Embryonic facial prominence (tissue), 1 donor: ENCODE results near the gene TMEM53.

Experiments used
- DNase-seq: peaks from one replicate; pipeline ENCODE4 v3.0.0-alpha.2; 2016; ENCODE audit errors: extremely low spot score

Gene TMEM53

DNA sequence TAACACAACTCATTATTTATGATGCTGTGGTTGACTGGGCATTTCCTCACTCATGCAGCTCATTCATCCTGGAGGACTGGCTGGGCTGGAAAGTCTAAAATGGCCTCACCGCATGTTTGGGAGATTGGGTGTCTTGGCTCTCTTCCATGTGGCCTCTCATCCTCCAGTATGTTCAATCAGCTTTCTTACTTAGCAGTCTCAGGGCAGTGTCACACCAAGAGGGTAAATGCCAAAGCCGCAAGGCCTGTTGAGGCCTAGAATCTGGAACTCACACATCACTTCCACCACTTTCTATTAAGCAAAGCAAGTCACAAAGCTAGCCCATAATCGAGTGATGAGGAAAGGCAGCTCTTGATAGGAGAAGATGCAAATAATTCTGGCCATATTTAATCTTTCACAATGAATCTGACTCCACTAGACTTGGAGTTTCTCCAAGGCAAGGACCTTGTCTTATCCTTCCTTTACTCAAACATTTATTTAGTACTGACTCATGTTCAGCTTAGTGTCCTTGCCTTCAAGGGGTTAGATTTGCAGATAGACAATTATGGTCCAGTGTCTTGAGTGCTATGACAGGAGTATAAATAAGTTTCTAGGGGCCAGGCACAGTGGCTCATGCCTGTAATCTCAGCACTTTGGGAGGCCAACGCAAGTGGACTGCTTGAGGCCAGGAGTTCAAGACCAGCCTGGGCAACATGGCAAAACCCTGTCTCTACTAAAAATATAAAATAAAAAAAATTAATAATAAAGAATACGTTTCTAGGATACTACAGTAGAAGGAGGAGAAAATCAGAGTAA, 45.1 kb downstream of the TMEM53 start:
- no peak for DNase-seq

DNA sequence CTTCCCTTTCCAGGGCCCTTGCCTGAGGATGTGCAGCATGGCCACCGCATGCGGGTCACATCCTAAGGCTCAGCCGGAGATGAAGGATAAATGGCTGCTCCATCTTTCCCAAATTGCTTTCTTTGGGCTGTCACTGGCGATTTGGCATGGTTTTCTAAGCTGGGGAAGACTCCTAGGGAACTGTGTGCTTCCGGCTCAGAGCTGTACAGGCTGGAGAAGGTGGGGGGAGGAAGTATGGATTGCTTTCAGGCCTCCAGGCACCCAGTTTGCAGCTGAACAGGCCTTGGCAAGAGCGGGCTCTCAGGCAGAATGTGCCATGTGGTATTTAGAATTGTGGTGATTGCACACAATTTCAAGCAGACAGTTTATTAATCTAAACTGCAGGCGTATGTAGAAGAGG, 48.9 kb downstream of the TMEM53 start:
- no peak for DNase-seq

DNA sequence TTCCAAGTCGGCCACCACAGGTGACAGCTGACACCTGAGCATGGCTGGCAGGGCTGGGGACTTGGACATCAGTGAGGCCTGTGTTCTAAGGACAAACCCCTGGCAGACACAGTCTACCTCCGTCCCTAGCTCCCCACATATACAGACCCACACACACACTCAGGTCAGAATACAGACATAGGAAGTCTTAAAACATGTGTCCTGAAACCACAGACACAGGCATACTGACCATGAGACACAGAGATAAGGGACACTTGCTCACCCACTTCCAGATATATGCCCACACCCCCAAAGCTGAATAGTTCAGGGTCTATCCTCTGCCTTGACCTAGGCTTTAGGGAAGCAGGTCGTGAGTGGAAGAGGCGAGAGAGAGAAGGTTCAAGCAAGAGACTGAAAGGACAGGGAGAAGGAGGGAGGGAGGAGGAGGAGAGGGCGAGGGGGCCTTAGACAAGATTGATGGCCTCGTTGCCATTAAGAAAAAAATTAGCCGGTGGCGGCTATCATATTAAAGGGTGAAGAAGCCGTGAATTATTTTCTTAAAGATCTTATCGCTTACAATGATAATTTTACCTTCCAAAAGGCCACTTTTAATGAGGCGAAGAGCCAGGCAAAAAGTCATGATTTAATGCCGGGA, 49.9 kb downstream of the TMEM53 start:
- DNase-seq, result no peak

DNA sequence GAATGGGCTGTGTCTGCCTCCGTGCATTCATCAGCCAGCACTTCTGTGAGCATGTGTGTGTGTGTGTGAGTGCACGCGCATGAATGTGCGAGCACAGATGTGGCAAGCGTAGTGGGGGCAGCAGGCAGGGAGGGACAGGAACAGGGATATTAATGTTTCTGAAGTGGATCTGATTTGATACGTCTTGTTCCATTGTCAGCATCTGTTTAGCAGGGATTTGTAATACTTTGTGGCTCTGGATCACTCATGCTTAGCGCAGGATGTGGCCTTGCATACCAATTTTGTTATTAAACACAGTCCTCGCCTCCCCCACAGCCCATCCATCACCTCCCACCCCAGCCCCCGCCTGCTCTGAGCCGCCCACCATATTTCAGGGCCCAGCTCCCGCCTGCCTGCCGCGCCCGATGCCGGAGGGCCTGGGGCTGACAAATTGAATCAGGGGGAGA, 52.4 kb downstream of the TMEM53 start:
- no peak for DNase-seq

DNA sequence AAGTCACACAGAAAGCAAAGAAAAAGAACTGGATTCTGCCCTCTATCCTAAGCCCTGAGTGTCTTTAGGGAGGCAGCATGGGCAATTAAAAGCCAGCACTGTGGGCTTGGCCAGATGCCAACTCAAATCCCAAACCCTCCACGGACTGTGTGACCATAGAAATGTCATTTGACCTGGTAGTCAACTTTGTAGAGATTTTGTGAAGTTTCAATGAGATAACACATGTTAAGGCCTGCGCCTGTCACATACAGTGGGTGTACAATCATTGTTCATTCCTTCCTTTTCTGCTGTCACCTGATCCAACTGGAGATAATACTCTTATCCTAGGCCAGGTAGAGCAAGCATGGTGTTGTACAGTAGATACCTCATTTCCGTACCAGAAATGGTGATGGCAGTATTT, 54.2 kb downstream of the TMEM53 start:
- DNase-seq, result no peak

DNA sequence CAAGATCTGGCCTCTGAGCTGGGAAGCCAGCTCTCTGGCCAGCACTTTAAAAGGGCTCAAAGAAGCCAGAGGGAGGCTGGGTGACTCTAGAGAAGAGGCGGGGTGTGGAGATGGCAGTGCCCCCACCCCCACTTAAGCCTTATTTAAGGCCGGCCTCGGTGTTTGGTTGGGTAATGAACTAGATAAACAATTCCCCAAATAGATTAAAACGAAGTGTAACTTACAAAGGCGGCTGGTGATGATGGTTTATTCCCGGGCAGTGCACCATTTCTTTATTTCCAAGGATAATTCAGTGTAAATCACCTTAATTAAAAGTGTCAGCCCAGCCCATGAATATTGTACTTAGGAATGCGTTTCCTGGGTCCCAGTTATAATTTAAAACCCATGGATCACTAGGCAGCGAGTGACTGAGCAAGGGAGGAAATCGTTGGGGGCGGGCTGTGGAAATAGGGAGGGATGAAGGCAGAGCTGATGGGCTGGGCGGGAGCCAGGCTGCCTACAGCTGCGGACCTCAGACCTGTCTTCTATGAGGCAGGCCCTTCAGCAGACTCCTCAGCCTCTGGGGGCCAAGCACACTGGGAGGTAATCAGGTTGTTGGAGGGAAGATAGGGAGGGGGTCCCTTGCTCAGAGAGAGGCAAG, 54.9 kb downstream of the TMEM53 start:
- DNase-seq, result no peak

DNA sequence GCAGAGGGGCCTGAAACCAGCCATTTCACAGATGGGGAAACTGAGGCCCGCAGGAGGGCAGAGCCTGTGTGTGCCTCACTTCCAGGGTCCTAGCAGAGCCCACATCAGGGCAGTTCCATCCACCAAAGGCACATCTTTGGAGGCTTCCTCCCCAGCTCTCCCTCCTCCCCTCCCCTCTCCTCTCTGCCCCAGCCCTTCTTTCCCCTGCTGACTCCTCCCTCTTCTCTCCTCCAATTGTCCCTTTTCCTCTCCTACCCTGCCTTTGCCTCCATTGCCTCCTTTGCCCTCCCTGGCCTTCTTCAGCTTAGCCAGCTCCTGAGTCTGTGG, 56.6 kb downstream of the TMEM53 start:
- no peak for DNase-seq

DNA sequence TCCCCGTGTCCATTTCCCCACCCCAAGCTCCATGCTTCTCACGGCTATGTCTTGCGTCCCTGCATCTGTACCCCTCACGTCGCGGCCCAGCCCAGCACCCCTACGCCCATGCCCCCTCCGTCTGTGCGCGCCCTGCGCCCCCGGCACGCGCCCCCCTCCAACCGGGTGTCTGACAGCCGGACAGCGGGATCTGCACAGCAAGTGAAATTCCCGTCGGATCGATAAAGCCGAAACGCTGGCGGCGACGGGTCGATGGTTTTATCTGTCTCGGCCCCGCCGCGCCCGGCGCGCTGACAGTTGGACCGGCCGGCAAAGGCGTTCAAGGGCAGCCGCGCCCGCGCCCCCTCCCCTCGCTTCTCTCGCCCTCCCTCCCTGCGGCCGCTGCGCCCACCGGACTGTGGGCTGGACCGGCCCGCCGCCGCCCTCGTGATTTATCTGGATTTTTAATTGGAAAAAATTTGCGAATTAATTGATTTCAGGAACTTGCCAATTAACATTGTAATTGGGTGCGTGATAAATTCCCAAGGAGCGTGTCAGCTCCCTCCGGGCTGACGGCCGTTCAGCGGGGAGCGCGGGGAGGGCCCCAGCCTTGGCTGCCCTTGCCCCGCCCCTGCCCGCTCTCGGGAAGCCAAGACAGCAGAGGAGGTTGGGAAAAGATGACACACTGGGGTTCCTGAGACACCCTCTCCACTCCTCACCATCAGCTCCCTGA, 57.1 kb downstream of the TMEM53 start:
- DNase-seq, result no peak

GRCh38 chr1:44616284-44616990, 57.8 kb downstream of the TMEM53 start:
- no peak for DNase-seq

- no peak for DNase-seq
These were observed 60.3 kb downstream of the TMEM53 start for GRCh38 chr1:44613941-44614340.

DNA sequence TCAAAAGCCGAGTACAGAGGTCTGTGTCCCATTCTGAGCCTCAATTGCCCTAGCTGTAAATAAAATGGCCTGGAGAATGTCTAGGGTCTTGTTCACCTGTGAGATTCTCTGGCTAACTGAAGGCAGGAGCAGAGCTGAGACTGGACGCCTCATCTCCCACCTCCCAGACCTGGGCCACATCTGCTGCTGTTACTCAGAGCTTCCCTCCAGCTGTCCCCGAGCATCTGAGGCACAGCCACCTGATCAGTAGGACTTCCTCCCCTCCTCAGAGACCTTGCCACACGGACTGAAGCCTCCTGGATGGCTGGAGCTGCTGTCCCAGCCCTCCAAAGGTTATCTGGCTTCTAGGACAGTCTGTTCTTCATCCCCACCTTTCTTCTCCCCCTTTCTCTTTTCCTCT, 62.4 kb downstream of the TMEM53 start:
- DNase-seq, result no peak

GRCh38 chr1:44611419-44611818, 62.9 kb downstream of the TMEM53 start:
- no peak for DNase-seq

DNA sequence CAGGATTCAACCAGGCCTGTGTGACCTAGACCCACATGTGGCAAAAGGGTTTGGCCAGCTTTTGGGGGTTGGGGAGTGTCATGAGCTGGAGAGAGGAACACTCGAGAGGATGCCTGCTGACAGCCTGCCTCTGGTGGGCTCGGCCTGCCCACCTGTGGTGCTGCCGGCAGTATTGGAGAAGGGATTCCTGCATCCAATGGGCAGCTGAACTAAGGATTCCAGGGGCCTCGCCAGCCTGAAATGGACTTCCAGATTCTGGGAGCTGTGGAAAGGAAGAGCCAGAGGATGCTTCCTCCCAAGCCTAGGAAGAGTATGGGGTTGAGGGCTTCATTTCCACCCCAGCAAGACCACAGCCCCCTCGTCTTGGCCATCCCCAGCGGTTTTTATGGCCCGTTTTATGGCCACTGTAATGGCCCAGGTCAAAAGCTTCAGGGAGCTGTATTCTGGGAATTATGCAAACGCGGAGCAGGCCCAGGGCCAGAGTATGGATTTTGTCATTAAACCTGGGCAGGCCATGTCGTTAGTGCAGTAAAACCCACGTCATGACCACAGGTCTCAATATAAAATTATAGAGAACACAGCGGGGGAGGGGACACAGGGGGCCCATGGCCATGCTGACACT, 63.6 kb downstream of the TMEM53 start:
- no peak for DNase-seq

DNA sequence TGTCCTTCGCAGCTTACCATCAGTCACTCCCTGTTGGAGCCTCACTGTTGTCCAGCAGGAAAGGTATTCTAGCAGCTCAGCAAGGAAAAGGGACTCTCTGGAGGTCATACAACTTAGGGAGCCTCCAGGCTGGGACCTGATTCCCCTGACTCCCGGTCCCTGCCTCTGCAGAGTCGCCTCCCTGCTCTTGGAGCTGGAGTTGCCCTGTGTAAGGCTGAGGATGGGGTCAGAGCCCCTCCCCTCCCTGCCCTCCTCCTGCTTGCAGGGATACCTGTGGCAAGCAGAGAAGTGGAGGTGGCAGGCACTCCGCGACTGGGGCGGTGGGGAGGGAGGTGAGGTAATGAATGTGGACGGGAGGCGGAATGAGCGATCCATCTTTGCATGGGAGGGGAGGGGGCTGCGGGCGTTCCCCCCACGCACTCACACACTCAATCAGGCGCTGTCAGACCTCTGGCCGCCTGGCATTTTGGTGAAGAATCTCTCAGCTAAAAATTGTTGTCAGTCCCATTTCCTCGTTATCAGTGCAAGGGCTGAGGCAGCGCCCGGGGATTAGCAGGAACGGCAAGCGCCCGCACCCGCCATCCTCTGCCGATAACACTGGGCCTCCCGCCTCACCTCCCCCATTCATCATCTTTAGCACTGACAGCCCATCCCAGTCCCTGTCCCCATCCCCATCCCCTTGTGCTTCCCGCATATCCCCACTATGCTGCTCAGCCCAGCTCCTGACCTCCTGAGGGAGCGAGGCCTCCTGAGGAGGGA, 64.3 kb downstream of the TMEM53 start:
- DNase-seq, result no peak

DNA sequence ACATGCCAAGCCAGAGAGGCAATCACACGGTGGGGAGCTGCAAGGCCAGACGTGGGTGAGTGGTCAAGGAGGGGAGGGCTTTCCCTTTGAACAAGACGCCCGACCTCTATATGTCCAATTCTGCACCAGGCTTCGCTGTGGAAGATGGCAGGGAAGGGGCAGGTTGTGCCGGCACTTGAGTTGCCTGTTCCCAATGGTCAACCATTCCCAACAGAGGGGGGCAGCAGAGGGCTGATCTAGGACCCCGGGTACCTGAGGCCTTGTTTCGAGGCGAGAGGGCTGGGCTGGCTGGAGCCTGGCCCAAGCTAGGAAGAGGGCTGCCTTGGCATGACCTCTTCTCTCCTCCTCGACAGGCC, 64.9 kb downstream of the TMEM53 start:
- no peak for DNase-seq

DNA sequence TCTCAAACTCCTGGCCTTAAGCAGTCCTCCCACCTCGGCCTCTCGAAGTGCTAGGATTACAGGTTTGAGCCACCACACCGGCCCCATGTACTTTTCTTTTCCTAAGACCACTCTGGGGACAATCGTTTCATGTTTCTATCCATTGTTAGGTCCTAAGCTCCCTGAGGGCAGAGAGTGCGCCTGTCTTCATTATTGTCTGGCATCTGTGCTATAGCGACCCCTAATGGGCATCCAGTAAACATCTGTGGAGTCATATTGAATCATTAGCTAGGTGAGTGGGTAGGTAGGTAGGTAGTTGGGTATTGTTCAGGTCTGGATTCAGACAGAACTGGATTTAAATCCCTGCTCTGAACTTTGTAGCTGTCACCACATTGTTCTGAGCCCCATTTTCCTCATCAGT, 66.1 kb downstream of the TMEM53 start:
- DNase-seq, result no peak

GRCh38 chr1:44606701-44607281, 67.5 kb downstream of the TMEM53 start:
- DNase-seq, result no peak

DNA sequence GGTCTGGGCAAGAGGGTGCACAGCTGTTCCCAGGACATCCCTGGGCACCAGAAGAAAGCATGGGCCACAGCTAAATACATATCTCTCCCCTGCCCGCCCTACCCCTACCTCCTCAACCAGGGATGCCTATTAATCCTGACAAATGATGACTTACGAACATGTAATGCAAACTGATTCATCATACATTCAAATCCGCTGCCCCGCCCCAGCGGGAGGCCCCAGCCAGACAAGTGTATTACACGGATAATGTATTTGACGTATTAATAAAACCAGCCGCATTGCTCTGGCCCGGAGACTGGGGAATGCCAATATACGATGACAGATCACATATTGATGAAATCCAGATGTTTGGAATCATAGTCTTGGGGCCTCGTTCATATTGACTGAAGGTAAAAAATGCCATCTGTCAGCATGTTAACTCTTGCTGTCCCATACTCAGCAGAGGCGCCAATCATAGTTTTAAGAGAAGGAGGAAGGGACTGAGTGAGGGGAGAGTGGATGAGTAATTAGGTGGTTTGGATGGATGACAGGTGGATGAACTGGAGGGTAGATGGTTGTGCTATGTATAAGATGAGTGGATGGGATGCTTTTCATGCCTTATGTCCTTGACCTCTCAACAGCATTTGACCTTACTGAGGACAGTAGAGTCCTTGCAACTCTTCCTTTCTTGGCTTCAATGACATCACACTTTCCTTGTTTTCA, 68.2 kb downstream of the TMEM53 start:
- DNase-seq, result no peak

- DNase-seq, result no peak
These were observed 69.9 kb downstream of the TMEM53 start for GRCh38 chr1:44604157-44604955.
